CD1c-positive myeloid dendritic cell (primary cell): Measurements from ENCODE around the gene KRTAP20-2.

ENCODE experiments used
- DNase-seq: peaks from one replicate; pipeline ENCODE4 v3.0.0-alpha.2; 2016; ENCODE audit errors: extremely low spot score

Gene KRTAP20-2

GRCh38 chr21:30674312-30674711 is 39.3 kb downstream of the KRTAP20-2 start:
- DNase-seq, result no peak

- DNase-seq, result no peak
These were observed 41.7 kb downstream of the KRTAP20-2 start for GRCh38 chr21:30676737-30677136.

- no peak for DNase-seq
These were observed 45.6 kb downstream of the KRTAP20-2 start for GRCh38 chr21:30680586-30680985.

- no peak for DNase-seq
These were observed 49.5 kb downstream of the KRTAP20-2 start for GRCh38 chr21:30684506-30684905.
